HL-60 (cell line): ENCODE data around the gene SLAMF9.

ENCODE experiments used
- POLR2AphosphoS5 ChIP-seq: IDR thresholded peaks from 2 replicates; pipeline ENCODE4 v1.6.1; 2012; ENCODE audit warnings: low read depth
- TF ChIP-seq, protein P1 (sequence below): IDR thresholded peaks from one replicate; pipeline ENCODE4 v1.5.1; 2011; ENCODE audit warnings: low read length, control low read depth, inconsistent platforms; ENCODE audit not compliant: insufficient read depth

DNA sequence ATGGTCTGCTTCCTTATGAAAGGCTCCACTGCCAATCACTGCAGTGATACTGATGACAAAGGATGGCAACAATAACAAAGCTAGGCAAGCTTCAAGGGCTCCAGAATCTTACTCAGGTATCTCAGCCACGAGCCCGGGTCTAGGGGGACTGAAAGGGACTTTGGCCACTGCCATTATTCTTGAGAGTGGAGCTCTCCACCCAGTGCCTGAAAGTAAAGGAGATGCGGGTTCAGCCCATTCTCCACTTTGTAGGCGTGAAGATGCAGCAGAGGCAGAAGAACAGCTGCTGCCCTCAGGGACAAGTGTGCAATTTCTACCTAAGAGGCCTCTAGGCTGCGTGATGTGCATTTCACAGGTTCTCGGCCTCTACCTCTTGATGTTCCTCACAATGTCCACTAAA lies 31.4 kb upstream of the SLAMF9 start:
- TF ChIP-seq, protein P1, sequence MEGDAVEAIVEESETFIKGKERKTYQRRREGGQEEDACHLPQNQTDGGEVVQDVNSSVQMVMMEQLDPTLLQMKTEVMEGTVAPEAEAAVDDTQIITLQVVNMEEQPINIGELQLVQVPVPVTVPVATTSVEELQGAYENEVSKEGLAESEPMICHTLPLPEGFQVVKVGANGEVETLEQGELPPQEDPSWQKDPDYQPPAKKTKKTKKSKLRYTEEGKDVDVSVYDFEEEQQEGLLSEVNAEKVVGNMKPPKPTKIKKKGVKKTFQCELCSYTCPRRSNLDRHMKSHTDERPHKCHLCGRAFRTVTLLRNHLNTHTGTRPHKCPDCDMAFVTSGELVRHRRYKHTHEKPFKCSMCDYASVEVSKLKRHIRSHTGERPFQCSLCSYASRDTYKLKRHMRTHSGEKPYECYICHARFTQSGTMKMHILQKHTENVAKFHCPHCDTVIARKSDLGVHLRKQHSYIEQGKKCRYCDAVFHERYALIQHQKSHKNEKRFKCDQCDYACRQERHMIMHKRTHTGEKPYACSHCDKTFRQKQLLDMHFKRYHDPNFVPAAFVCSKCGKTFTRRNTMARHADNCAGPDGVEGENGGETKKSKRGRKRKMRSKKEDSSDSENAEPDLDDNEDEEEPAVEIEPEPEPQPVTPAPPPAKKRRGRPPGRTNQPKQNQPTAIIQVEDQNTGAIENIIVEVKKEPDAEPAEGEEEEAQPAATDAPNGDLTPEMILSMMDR = no peak
- TF ChIP-seq POLR2AphosphoS5 = no peak
